Anterior cingulate cortex (tissue), 58 donors: ENCODE data around the gene SH2D4B.
"Not testable (repeated sequence)": the region's sequence is repeated elsewhere in the genome, so short reads cannot be mapped to it uniquely, and the experiment has no call there.

Source experiments
- DNase-seq, 58 donors: peaks; one replicate each; lab custom pipeline; 2025; lab: John Stamatoyannopoulos, UW

SH2D4B gene

DNA sequence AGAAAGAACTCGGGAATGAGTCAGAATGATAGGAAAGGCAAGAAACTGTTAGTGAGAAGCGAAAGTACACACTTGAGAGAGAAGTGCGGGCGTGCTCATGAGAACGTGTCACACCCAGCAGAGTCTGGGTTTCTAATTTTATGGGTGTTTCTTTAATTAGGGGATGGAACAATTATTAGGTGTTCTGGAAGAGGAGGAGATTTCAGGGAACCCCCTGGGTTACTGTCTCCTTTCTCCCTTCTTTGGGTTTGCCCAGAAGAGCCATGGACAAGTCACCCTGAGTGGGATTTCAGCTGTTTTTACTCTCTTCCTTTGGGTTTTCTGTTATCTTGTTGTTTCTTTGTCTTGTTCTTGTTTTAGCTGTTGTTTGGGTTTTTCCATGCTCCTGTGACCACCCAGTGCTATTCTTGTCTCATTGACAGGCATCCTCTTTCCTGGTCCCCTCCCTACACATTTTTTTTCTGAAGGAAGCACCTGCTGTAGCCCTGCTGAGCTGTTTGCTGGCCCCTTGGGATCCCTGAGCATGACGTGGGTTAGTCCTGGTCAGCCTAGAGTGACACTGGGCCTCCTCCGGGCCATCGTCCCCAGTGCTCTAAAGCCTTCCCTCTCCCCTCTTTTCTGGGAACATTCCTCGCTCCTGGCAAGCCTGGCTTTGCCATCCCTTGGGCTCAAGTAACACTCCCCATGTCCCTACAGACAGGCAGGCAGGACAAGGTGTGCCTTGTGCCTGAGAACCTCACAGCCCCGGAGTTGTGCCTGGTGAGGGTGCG is 3.5 kb downstream of the SH2D4B start:
- no peak for DNase-seq

DNA sequence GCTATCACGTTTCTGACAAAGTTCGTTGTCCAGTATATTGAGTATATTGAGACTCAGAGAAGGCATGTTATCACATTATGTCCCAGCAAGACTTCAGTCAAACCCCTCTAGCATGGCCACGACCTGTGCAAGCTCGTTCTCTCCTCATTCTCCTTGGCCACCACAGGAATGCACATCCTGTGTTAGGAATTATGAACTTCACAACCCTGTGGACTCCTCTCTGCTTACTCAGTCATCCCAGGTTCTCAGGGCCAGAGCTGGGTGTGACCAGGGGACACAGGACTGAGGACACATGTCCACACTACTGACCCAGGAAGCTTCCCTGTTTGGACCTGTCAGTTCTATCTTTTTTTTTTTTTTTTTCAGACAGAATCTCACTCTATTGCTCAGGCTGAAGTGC is 4.4 kb downstream of the SH2D4B start:
- DNase-seq = no peak

DNA sequence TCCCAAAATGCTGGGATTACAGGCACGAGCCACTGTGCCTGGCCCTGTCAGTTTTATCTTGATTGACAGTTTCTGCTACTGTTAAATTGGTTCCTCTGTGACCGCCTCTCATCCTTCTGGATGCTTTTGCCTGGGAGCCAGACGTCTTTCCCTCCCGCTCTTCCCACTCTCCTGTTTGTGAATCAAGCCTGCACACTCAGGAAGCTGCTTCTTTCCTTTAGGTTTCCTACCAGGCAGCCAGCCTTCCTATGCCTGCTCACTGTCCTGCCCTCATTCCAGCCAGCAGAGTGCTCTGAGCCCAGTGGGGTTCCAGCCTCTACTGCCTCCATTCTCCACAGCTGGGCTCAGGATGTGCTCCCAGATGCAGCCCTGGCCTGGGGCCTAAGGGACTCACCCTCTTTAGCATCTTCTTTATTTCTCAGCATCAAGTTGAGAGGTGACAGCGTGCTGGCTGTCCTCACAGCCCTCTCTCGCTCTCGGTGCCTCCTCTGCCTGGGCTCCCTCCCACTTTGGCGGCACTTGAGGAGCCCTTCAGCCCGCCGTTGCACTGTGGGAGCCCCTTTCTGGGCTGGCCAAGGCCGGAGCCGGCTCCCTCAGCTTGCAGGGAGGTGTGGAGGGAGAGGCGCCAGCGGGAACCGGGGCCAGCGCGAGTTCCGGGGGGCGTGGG is 5.1 kb downstream of the SH2D4B start:
- peak in 2 of 58 donors; percentile 33 to 55 for DNase-seq

DNA sequence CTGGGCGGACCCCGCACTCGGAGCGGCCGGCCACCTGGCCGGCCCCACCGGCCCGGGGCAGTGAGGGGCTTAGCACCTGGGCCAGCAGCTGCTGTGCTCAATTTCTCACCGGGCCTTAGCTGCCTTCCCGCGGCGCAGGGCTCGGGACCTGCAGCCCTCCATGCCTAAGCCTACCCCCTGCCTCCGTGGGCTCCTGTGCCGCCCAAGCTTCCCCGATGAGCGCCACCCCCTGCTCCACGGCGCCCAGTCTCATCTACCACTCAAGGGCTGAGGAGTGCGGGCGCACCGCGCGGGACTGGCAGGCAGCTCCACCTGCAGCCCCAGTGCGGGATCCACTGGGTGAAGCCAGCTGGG is 5.6 kb downstream of the SH2D4B start:
- not testable (repeated sequence) for DNase-seq

DNA sequence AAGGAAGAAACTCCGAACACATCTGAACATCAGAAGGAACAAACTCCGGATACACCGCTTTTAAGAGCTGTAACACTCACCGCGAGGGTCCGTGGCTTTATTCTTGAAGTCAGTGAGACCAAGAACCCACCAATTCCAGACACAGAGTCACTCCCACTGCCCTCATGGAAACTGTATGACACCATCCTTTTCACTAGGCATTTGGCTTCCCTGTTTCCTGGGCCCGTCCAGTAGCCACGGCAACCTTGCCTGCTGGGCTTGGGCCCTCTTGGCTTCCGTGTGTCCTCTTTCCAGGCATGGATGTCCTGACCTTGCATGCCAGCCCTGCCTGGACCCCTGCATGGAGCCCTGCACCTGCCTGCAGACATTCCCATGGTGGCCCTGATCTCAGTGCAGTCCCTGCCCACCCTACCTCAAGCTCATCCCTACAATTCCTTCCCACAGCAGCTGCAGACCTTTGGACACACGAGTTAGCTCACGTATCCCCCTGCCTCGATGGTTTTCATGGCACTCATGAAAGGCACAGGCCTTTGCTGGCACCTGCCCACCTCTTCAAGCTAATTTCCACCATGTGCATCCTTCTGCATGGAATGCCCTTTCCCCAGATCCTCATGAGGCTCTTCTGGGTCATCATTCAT is 6.7 kb downstream of the SH2D4B start:
- no peak for DNase-seq

DNA sequence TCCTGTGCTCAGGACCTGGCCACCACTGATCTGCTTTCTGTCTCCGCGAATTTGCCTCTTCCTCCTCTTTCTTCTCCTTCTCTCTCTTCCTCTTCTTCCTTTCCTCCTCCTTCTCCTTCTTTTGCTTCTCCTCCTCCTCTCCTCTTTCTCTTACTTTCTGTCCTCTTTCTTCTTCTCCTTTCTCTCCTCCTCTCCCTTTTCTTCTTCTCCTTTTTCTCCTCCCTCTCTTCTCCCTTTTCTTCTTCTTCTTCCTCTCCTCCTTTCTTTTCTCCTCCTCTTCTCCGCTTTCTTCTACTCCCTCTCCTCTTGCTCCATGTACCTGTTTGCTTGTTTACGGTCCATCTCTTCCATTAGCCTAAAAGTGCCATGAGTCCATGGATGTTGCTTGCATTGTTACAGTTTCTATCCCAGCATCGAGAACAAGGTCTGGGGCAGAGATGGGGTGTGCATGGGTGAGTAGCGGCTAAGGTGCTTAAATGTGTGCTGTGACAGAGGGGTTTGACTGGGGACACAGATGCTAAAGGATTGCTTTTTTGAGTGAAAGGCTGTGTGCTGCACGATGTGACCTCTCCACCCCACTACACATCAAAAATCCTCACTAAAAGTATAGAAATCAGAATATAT is 7.7 kb downstream of the SH2D4B start:
- DNase-seq = no peak

DNA sequence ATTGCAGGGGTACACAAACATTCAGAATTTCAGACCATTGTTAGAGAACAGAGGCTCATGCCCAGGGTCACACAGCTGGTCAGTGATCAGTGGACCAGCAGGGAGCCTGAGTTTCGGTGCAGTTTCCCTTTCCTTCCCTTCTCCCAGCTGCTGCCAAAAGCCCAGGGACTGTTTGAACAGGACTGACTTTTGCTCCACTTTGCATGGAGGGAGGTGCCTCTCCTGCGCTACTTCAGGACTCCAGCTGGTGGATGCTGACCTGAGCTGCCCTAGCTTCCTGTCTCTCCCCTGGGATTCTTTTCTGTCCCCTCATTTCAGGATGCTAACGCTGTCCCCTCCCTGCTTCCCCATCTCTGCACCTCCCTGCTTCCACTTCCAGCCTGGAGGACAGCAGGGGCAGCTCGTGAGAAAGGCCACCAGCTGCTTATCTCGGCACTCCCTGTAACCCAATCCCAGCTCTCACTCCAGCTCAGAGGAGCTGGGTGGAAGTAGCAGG is 14.5 kb downstream of the SH2D4B start:
- DNase-seq = no peak

DNA sequence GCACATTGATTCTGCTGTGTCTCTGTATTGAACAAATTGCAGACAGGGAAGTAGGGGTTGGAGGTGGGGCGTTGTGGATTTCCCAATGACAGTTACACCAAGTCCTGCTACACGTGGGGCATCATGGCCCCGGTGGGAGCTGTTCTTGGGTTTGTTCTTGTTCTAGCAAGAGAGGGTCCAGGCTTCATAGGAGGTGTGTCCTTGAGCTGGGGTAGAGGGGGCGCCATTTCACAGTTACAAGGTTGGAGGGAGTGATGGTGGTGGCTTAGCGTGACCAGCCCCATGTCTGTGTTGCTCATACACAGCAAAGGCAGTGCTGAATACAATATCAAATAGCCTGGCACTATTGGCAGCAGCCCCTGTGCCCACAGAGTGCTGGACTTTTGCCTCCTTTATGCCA is 15.7 kb downstream of the SH2D4B start:
- no peak for DNase-seq

DNA sequence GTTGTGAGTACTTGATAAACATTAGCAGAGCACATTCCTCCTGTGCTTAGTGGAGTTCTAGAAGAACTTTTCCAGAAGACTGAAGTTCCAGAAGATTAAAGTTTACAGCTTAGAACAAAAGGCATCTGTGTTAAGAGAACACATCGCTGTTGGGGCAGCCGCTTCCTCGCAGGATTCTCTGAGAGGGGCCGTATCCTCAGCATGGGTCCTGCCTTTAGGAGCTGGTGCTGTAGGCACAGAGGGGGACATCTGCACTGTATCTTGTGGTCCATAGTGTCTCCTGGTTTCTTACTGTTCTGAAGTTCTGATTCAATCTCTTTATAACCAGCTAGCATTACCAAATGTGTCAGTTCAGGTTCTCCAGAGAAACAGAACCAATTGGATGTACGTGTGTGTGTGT is 16.3 kb downstream of the SH2D4B start:
- DNase-seq = no peak

DNA sequence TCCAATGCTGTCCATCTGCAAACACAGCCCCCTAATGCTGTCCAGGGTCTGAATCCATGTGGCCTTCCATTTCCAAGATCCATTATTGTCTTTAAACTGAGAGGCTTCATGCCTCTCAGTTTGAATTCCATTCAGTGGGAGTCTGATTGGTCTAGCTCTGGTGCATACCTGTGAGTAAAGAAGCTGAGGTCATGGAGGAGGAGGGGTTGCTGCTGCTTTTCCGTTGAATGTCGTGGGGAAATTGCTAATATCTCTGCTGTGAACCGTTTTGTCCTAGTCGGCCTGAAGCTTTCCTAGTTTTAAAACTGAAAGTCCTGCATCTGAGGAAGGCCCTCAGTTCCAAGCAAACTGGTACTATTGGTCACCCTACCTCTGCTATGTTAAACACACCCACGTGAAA is 17.7 kb downstream of the SH2D4B start:
- no peak for DNase-seq

DNA sequence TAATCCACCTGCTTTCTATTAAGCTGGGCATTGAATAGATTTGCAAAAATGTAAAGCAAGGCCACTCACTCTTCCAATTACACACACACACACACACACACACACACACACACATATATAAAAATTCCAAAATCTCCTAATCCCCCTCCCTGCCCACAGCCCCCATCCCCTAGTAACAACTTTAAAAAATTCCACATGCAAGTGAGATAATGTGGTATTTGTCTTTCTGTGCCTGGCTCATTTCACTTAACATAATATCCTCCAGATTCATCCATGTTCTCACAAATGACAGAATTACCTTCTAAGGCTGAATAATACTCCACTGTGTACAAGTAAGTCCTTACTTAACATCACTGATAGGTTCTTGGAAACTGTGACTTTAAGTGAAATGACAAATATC is 24.2 kb downstream of the SH2D4B start:
- DNase-seq = no peak

DNA sequence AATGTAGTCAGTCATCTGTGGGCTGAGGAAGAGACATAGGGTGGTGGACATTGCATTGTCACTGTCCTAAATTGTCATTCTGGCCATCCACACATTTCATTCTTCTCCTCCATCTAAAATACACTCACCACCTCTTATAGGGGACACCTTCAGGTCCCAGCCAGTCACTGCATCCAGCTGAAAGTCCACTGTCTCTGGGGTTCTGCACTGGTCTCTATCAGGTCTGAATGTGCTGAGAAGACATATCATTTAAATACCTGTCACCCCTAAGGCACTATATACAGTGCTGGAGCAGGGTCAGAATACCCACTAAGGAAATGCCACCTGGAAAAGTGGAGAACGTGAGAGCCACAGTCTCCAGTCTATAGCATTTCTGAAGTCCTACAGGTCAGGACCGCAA is 29.6 kb downstream of the SH2D4B start:
- DNase-seq = no peak

DNA sequence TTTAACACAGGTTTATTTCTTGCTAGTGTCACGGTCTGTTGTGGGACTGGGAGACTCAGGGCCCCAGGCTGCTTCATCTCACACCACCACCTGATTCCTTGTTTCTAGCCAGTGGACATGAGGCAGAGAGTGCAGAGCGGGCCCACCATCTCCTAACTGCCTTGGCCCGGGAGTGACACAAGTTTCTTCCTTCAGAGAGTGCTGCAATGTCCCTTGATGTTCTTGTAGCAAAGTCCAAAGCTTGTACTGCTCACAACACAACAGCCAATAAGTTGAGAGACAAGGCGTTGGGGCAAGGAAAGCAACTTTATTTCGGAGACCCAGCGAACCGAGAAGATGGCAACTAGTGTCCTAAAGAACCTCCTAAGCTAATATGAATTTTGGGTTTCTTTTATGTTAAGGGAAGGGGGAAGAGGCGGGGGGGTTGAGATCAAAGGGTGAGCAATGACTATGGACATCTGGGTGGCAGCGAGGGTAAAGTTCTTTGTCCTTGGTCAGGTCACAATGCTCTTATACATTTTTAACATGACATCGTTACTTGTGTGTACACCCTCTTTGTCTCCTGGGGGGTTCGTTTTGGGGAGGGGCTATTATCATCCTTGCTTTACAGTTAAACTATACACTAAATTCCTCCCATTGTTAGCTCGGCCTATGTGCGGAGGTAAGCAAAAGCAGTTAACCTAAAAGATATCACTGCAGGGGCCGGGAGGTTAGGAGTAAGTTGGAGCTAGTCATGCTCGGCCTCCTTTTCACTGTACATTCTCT is 31.6 kb downstream of the SH2D4B start:
- peak in 1 of 58 donors; percentile 7 for DNase-seq

DNA sequence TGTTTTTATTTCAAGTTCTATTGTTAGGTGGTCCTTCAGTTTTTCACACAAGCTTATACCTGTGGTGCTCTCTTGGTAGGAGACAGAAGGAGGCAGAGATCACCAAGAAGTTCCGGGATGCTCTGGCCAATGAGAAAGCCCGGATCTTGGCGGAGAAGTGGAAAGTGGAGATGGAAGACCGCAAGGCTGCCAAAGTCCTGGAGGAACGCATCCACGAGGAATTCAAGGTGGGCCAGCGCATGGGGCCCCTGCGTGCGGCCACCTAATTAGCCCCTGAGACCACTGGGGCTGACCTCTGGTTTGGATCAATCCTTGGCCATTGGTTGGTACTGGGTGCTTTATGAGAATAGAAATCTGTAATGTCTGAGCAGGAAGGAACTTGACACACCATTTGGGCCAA is 33.6 kb downstream of the SH2D4B start:
- no peak for DNase-seq

DNA sequence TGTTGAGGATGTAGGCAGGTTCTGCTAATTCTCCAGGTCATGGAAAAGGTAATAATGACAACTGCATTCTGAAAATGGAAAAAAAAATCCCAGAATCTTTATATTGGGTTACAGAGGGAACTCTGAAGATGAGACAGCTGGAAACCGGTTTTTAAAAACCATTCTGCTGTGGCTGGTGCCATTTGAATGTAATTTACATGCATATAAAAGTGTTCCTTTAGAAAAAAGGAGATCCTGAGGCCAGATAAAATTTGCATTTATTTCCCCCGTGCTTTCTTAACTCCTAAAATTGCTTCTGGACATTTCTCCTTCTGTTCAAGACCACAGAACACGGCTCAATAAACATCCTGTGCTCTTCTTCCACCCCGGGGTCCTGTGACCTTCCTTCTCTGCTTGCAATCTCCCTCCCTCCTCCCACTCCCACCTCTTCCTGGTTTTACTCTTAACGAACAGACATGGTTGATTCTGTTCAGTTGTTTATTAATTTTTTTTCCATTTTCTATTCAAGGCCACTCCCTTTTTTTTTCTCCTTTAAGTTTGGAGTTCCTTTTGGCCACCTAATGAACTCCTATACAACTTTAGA is 41.6 kb downstream of the SH2D4B start:
- DNase-seq = no peak

DNA sequence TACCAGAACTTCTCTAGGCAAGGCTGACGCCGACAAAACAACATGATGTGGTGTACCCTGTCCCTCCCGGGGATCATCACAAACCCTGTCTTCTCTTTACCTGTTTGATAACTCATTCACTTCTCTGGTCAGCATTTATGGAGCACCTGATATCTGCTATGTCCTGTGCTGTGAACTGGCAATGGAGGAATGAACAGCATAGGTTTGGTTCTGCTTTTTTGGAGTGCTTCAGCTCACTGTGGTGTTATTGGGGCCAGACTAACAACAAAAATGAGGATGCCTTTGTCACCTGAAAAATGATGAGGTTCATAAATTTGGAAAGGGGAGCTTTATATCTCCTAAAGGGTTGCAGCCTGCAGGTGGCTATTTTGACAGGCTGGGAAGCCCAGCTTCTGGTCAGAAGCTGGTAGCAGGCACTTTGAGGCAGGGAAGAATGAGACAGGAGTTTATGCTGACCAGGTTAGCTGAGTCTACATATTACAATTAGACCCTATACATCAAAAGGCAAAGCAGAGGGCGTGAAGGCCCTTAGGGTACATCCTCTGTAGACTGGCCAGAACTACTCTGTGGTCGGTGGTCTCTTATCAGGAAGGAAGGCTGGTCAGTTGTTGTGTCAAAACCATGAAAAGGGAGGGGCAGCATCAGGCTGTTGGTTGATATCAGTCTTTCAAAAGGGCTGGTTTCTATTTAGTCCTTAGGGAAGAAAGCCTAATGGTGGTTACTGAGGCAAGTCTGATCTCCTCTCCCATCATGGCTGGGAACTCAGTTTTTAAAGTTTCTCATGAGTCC is 42.3 kb downstream of the SH2D4B start:
- no peak for DNase-seq

DNA sequence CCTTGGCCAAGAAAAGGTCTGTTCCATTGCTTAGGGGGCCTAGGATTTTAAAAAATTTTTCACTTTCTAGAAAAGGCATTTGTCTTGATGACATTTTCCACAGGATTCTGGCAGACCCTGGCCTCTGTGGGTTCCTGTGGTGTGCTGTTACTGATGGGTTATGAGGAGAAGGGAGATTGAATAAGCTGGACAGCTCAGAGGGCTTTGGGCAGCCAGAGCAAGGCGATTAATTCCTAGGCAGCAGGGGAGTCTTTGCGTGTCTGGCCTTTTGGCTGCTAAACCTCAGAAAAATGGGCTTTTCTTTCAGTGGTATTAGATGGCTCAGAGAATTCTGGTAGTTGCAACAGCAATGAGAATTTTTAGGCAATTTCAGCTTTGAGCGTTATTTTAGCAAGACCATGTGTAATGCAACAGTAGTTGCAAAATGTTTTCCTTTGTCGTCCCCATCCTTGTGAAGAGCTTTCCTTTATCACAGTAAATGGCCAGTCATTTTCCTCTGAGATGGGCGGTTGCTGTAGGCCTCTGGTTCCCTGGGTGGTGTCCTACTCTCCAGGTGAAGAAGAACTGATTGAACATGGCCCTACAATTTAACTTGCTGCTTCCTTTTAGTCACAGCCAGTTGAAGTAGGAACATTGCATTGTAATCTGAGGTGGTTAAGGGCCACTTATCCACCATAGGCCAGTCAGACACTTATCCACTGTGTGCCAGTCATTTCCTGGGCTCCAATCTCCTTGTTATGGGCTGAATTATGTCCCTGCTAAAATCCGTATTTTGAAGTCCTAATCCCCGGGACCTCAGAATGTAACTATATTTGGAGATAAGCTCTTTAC is 43.2 kb downstream of the SH2D4B start:
- DNase-seq = no peak

DNA sequence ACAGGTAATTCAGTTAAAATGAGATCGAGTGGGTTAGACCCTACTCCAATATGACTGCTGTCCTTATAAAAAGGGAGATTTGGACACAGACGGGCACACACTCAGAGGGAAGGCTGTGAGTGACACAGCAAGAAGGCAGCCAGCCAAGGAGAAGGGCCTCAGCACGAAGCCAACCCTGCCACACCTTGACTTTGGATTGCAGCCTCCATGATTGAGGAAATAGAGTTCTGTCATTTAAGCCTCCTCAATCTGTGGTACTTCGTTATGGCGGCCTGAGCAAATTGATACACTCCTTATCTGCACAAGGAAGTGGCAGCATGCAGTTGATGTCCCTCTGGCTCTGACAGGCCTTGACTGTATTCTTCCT is 43.8 kb downstream of the SH2D4B start:
- no peak for DNase-seq
